Natural killer cell (primary cell): ENCODE data around the gene ASCL3. TPM values are rescaled to one million over a fixed set of nuclear protein-coding genes. Genes with fewer than 3 reads are reported as not detected.
A peak's percentile ranks its signal among the peaks of the same experiment; 100 is the strongest.

ENCODE experiments used
- ATAC-seq, 3 donors: fragments of 150-1000 bp in 2 of 3; fragments of 200-7000 bp in 1 of 3; cut with Tn5 transposase; 1 replicate in 1 of 3; 2 replicates in 2 of 3; pipeline ENCODE4 v1.10.0; 2021; ENCODE audit warnings: mild to moderate bottlenecking in 2 of 3, moderate library complexity in 2 of 3
- DNase-seq, 2 donors: peaks; one replicate each; pipeline versions ENCODE4 v3.0.0 to v3.0.0-alpha.2; 2013 to 2021; ENCODE audit warnings: mixed read lengths in 1 of 2
- H3K27ac ChIP-seq: one replicate; pipeline ENCODE4 v1.5.1; 2013; ENCODE audit warnings: mild to moderate bottlenecking, low read length
- H3K27me3 ChIP-seq: one replicate; pipeline ENCODE4 v1.6.1; 2013; ENCODE audit warnings: low read length; ENCODE audit not compliant: control insufficient read depth, insufficient read depth
- H3K36me3 ChIP-seq: one replicate; pipeline ENCODE4 v1.6.1; 2013; ENCODE audit warnings: low read length; ENCODE audit not compliant: control insufficient read depth, insufficient read depth
- H3K4me1 ChIP-seq: one replicate; pipeline ENCODE4 v1.6.1; 2013; ENCODE audit warnings: low read length; ENCODE audit not compliant: control insufficient read depth, insufficient read depth
- H3K4me3 ChIP-seq: one replicate; pipeline ENCODE4 v1.5.1; 2013; ENCODE audit warnings: low read length
- H3K9me3 ChIP-seq: one replicate; pipeline ENCODE4 v1.6.1; 2013; ENCODE audit warnings: low read length; ENCODE audit not compliant: control insufficient read depth, insufficient read depth
- H3K27ac Mint-ChIP-seq, 2 donors: one replicate each; pipeline ENCODE4 v1.8.0; 2022; ENCODE audit warnings: mild to moderate bottlenecking in 2 of 2, mixed read lengths in 2 of 2, moderate library complexity in 1 of 2
- H3K27me3 Mint-ChIP-seq, 2 donors: one replicate each; pipeline ENCODE4 v1.8.0; 2022; ENCODE audit warnings: low read depth in 2 of 2, mixed read lengths in 2 of 2
- H3K36me3 Mint-ChIP-seq: one replicate; pipeline ENCODE4 v1.8.0; 2022; ENCODE audit warnings: mixed read lengths
- H3K4me1 Mint-ChIP-seq, 2 donors: one replicate each; pipeline ENCODE4 v1.8.0; 2022; ENCODE audit warnings: mixed read lengths in 2 of 2
- H3K4me3 Mint-ChIP-seq: one replicate; pipeline ENCODE4 v1.8.0; 2022; ENCODE audit warnings: mild to moderate bottlenecking, moderate library complexity, mixed read lengths
- H3K9me3 Mint-ChIP-seq, 2 donors: one replicate each; pipeline ENCODE4 v1.8.0; 2022; ENCODE audit warnings: mixed read lengths in 2 of 2
- WGBS: methylation state at CpG from one replicate; pipeline ENCODE4 v1.1.7; 2013; ENCODE audit warnings: missing lambda C conversion rate; ENCODE audit not compliant: insufficient coverage; 5-methylcytosine and 5-hydroxymethylcytosine counted together
- intact Hi-C: fragments of 100-400 bp; cut with micrococcal nuclease; formaldehyde crosslinking; loops from one replicate; pipeline ENCODE4 v1.14.2; 2022
- total RNA-seq, 4 donors: library from RNA; stranded (reverse); fragments of 120-200 nt in 1 of 4; gene quantifications; one replicate each; pipeline versions ENCODE4 v1.2.3 to v1.2.4, GENCODE V29; 2013 to 2022
- TF ChIP-seq, protein P1 (sequence below): fragments of 200-600 bp; IDR thresholded peaks from one replicate; pipeline ENCODE4 v1.8.0; 2022; ENCODE audit warnings: antibody characterized with exemption

Gene ASCL3
- total RNA-seq, 3 donors from 2014 or later (not counting 1 experiment from before 2014, with no cell fraction given), result not detected

DNA sequence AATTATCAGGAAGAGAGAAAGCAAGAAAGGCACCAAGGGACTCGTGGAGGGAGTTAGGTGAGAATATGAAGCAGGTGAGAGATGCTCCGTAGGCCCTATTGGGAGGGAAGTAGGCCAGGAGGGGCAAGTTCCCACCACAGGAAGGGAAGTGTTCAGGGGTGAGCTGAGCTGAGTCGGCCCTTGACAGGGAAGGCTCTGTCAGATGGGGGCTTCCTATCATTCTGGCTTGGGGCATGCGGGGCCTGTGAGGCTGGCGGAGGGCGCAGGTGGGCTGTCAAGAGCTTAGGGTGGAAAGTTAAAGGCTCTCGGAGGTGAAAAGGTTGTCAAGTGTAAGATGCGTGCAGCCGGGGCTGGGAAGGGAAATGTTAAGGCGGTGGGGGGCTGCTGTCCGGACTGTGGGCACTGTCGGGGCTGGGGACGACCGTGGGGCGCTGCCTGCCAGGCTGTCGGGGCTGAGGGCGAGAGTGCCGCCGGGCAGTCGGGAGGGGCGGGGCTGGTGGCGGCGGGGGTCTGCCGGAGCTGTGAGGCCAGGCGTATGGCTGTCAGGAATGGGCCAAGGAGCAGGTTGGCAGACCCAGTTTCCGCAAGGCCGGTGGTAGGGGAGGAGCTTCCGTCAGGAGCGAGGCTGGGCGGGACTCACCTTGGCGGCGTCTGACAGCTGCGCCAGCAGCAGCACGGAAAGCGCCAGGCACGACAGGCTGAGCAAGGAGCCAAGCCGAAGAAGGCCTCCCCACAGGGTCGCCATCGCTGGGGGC is 20.9 kb upstream of the ASCL3 start:
- H3K27ac ChIP-seq, result peak overlapping the region; percentile 98
- Mint-ChIP-seq H3K4me1 (peaks cover 29 to 31% of the 10 kb centered on the region in 2 donors), H3K9me3 (no peaks in the 10 kb centered on the region), H3K27ac (peak overlapping the region; percentile 91 to 96), H3K4me3 (peak overlapping the region; percentile 95), H3K36me3 (no peaks in the 10 kb centered on the region), H3K27me3 (no peaks in the 10 kb centered on the region)
- no peaks in the 10 kb centered on the region for H3K27me3 ChIP-seq
- no peaks in the 10 kb centered on the region for H3K36me3 ChIP-seq
- no peaks in the 10 kb centered on the region for H3K9me3 ChIP-seq
- ATAC-seq (peak; percentile 67 to 79 (median 72)), DNase-seq (peak; percentile 17 to 87)
- TF ChIP-seq, protein P1, sequence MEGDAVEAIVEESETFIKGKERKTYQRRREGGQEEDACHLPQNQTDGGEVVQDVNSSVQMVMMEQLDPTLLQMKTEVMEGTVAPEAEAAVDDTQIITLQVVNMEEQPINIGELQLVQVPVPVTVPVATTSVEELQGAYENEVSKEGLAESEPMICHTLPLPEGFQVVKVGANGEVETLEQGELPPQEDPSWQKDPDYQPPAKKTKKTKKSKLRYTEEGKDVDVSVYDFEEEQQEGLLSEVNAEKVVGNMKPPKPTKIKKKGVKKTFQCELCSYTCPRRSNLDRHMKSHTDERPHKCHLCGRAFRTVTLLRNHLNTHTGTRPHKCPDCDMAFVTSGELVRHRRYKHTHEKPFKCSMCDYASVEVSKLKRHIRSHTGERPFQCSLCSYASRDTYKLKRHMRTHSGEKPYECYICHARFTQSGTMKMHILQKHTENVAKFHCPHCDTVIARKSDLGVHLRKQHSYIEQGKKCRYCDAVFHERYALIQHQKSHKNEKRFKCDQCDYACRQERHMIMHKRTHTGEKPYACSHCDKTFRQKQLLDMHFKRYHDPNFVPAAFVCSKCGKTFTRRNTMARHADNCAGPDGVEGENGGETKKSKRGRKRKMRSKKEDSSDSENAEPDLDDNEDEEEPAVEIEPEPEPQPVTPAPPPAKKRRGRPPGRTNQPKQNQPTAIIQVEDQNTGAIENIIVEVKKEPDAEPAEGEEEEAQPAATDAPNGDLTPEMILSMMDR, result no peak
- intact Hi-C loops, result loop anchor here (1.0 to 2.0 kb wide), 2 partner anchors 39 to 281 kb away; partner anchors contain the start of genes RPL27A and TRIM66
- 1% methylated on average over 39 of the region's 39 CpGs for WGBS
- peak overlapping the region; percentile 97 for H3K4me3 ChIP-seq
- H3K4me1 ChIP-seq, result peaks cover 19% of the 10 kb centered on the region

DNA sequence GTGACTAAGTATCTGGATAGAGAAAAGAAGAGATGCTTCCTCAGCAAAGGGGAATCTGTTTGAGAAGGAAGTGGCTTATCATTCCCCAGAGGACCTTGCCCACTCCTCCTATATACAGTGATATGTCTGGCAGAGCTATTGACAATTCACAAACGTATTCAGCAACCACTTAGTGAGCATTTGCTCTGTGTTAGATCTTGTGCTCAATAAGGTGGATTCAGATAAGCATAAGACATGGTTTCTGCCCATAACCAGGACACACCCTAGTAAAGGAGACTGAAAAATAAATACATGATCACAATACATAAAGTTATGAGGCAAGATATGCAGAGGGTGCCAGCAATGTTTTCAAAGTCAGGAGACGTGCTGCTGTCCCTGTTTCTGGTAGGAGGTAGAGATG is 20.0 kb upstream of the ASCL3 start:
- Mint-ChIP-seq H3K9me3 (no peaks in the 10 kb centered on the region), H3K27ac (peak overlapping the region; percentile 91 to 96), H3K27me3 (no peaks in the 10 kb centered on the region), H3K4me1 (peaks cover 29 to 31% of the 10 kb centered on the region in 2 donors), H3K4me3 (peak overlapping the region; percentile 95), H3K36me3 (no peaks in the 10 kb centered on the region)
- intact Hi-C loops, result no loop called here
- WGBS, result no CpG with 5 or more reads among the region's 2 CpGs
- no peaks in the 10 kb centered on the region for H3K9me3 ChIP-seq
- ATAC-seq, result no peak
- no peak overlapping the region for H3K27ac ChIP-seq
- peak in 1 of 2 donors; percentile 6 for DNase-seq
- no peaks in the 10 kb centered on the region for H3K27me3 ChIP-seq
- no peaks in the 10 kb centered on the region for H3K36me3 ChIP-seq
- H3K4me1 ChIP-seq, result peaks cover 19% of the 10 kb centered on the region
- TF ChIP-seq, protein P1, result no peak
- H3K4me3 ChIP-seq, result no peak overlapping the region

DNA sequence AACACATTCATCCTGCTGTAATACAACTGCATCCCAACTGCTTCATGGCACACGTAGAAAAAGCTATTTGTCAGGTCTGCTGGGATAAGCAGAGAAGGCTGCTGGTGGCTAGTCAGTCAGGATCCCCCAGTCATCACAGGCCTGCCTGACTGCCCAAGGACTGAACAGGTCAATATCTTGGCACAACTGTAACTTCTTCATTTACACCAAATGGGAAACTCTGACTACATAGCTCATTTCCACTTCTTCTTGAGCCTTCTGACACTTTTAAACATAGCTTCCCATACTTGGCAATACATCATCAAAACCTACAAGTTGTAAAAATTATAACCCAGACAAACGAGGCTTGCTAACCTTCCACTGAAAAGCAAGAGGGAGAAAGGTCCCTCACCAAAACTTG is 18.6 kb upstream of the ASCL3 start:
- no peaks in the 10 kb centered on the region for H3K9me3 Mint-ChIP-seq
- no peaks in the 10 kb centered on the region for H3K27me3 Mint-ChIP-seq
- no peak for ATAC-seq
- H3K4me3 Mint-ChIP-seq, result no peak overlapping the region
- H3K36me3 Mint-ChIP-seq, result no peaks in the 10 kb centered on the region
- peaks cover 38 to 42% of the 10 kb centered on the region in 2 donors for H3K4me1 Mint-ChIP-seq
- no peak overlapping the region for H3K27ac ChIP-seq
- 89% methylated on average over 2 of the region's 2 CpGs for WGBS
- no peak for DNase-seq
- TF ChIP-seq, protein P1, result no peak
- peaks cover 19% of the 10 kb centered on the region for H3K4me1 ChIP-seq
- H3K4me3 ChIP-seq, result no peak overlapping the region
- peaks cover 2% of the 10 kb centered on the region for H3K36me3 ChIP-seq
- intact Hi-C loops, result no loop called here
- H3K27ac Mint-ChIP-seq, result peak overlapping the region; percentile 82 to 91
- H3K9me3 ChIP-seq, result no peaks in the 10 kb centered on the region
- no peaks in the 10 kb centered on the region for H3K27me3 ChIP-seq
